GM12865 (cell line): Measurements from ENCODE around the gene OGFR.
A peak's percentile ranks its signal among the peaks of the same experiment; 100 is the strongest.

Experiments
- DNase-seq: peaks from one replicate; pipeline ENCODE4 v3.0.0; 2010; ENCODE audit warnings: low read depth
- H3K4me3 ChIP-seq: 2 replicates; pipeline ENCODE4 v1.5.1; 2011; ENCODE audit warnings: mild to moderate bottlenecking, low read depth, low read length, control low read depth
- CTCF ChIP-seq: IDR thresholded peaks from 2 replicates; pipeline ENCODE4 v1.5.1; 2011; ENCODE audit warnings: low read length, control low read depth, low read depth, inconsistent platforms; ENCODE audit not compliant: insufficient read depth; ENCODE audit errors: missing control alignments

Gene OGFR

DNA sequence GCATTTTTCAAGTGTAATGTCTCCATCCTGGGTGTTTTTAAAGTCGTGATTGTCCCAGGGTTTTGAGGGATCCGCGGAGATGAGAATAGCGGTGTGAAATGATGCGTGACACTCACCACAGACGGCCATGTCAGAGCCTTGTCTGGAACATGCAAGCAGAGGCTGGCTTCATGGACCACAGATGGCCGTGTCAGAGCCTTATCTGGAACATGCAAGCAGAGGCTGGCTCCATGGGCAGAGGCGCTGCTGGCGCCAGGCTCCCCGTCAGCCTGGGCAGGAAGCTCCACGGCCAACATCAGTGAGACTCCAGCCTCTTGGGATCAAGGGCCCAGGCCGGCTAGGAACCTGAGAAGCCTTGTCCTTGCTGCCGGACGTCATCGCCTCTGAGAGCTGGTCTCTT lies 16.0 kb upstream of the OGFR start:
- DNase-seq = no peak
- TF ChIP-seq CTCF = no peak

DNA sequence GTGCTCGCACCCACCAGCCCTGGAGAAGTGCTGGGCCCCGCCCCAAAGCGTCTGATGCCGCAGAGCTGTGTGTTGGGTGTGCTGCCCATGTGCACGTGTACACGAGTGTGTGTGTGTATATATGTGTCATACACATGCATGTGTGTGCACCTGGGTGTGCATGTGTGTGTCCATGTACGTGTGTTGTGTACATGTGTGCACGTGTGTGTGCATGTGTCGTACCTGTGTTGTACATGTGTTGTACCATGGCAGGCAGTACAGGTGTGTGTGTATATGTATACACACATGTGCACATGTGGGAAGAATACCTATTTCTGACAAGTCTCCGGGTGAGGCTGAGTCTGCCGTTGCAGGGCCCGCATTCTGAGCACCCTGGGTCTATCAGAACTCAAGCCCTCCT lies 14.6 kb upstream of the OGFR start:
- TF ChIP-seq CTCF = no peak

More for the DNA sequence above, 16.0 kb upstream of the OGFR start:
- H3K4me3 ChIP-seq = no peak overlapping the region

DNA sequence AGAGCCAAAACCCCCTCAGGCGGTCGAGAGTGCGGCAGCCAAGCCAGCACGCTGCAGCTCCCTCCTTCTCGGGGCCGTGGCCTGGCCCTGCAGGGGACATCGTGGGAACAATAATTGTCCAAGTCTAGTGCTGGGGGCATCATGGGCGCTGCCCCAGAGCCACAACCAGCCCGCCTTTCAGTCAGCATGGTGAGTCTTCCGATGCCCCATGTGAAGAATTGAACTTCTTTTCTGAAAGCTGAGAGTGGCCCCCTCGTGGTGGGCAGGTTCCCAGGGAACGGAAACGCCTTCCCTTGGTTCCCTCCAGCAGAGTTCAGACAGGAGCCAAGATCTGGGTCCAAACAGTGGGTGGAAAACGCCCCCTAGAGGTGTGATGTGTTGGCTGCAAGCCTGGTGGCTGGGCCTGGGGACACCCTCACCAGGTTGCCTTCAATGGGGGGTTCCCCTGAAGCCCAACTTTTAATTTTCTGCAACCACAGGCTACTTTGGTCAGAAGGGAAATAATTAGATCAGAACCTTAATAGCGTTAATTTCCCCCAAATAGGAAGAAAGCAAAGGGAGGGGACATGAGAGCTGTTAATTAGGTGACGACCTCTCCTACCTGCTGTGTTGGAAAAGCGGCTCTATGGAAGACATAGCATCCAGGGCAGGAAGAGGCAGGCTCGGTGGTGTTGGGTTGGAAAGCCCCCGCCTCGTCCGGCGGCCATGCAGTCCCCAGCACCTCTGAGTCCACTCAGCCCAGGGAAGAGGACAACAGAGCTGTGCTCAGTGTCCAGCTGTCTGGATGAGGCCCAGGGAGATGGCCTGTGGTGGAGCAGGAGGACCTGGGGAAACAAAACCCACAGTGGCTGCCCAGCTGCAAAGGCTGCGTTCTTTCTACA lies 13.1 kb upstream of the OGFR start:
- DNase-seq = peak; percentile 83
- H3K4me3 ChIP-seq = no peak overlapping the region
- peak; percentile 90 for TF ChIP-seq CTCF

More for the DNA sequence above, 14.6 kb upstream of the OGFR start:
- H3K4me3 ChIP-seq = no peak overlapping the region
- no peak for DNase-seq

DNA sequence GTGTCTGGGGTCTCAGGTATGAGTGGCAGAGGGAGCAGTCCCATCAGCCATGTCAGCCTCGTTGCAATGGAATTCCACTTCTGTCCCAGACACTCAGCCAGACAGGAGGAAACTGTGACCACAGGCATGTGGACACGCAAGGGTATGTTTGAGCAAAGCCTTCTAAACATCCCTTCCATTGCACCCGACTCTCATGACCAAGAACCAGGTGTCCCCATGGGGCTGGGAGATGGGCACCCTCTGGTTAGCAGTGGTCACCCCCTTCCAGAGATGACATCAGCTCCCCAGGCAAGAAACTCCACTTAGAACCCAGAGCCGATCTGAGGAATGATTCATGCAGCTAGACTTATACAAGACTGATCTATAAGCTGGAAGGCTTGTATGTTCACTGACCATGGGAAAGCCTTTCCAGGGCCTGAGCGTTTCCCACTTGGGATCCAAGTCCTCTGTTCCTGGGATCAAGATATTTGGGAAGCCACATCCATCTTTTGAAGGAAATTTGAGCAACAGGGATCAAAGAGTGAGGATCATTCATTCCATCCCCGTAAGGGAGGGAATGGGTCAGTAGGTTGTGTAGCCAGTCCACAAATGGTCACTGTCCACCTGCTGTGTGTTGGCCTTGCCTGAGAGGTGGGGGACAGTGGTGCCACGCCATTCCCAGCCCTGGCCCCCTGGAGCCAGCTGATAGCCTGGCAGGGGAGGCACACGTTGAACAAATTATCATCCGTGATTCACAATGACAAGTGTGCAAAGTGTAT lies 12.3 kb upstream of the OGFR start:
- no peak for DNase-seq
- no peak for TF ChIP-seq CTCF
- no peak overlapping the region for H3K4me3 ChIP-seq

- no peak for TF ChIP-seq CTCF
- H3K4me3 ChIP-seq = no peak overlapping the region
- DNase-seq = no peak
Observed at GRCh38 chr20:62792940-62793756, 11.5 kb upstream of the OGFR start.

DNA sequence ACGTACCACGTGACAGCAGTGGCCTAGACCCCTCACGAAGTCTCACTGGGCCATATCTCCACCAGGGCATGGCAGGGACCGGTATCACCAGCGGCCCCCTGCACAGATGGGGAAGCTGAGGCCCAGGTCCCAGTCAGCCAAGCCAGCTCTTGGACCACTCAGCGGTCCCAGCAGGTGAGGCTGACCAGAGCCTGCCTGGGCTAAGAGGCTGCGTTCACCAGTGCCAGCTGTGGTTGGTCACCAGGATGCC lies 11.0 kb upstream of the OGFR start:
- TF ChIP-seq CTCF = no peak
- peak overlapping the region; percentile 45 for H3K4me3 ChIP-seq
- DNase-seq = no peak
